Measurements from ENCODE around the gene CREB5.

DNA sequence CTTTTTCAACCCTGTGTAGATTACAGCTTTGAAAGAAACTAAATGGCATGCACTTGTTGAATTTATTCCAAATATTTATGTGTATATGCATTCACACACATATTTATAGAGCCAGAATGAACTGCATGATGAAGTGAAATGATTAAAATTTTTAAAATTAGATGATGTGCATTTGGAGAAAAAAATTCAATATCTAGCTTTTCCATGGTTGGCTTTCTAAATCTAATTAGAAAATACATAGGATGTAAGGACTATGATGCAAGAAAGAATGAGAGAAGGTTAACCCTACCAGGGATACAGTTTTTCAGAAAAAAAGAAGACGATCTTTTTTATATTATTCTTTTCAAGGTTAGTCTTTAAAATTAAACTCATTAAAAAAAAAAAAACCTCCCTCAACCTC lies 341.3 kb downstream of the CREB5 start:
- TF ChIP-seq SIN3A (IDR thresholded peaks at IDR 0.05; ENCODE audit: low read depth) (no peak), POLR2A (IDR thresholded peaks at IDR 0.05; ENCODE audit: borderline replicate concordance, extremely low read depth, insufficient read depth, insufficient read length) (no peak), JUND (IDR thresholded peaks at IDR 0.05) (no peak), CEBPB (IDR thresholded peaks at IDR 0.05; ENCODE audit: low read depth) (no peak), ELF1 (IDR thresholded peaks at IDR 0.05; ENCODE audit: borderline replicate concordance, low read depth) (no peak), TCF7L2 (IDR thresholded peaks at IDR 0.05; ENCODE audit: borderline replicate concordance, extremely low read depth, insufficient read depth, insufficient read length) (no peak)
- TF ChIP-seq, protein P1, sequence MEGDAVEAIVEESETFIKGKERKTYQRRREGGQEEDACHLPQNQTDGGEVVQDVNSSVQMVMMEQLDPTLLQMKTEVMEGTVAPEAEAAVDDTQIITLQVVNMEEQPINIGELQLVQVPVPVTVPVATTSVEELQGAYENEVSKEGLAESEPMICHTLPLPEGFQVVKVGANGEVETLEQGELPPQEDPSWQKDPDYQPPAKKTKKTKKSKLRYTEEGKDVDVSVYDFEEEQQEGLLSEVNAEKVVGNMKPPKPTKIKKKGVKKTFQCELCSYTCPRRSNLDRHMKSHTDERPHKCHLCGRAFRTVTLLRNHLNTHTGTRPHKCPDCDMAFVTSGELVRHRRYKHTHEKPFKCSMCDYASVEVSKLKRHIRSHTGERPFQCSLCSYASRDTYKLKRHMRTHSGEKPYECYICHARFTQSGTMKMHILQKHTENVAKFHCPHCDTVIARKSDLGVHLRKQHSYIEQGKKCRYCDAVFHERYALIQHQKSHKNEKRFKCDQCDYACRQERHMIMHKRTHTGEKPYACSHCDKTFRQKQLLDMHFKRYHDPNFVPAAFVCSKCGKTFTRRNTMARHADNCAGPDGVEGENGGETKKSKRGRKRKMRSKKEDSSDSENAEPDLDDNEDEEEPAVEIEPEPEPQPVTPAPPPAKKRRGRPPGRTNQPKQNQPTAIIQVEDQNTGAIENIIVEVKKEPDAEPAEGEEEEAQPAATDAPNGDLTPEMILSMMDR (IDR thresholded peaks at IDR 0.05 in 2 of 3, conservative IDR thresholded peaks at IDR 0.05 in 1 of 3; ENCODE audit: borderline replicate concordance in 1 of 3, insufficient read depth in 1 of 3, low read depth in 2 of 3, low read length in 2 of 3), result no peak
